OCI-LY7 (cell line): ENCODE results near the gene MRPL2.

Experiments
- CTCF ChIP-seq: fragments of 200-600 bp; sonication (generic); conservative IDR thresholded peaks from 2 replicates; pipeline ENCODE4 v1.5.1; 2014; ENCODE audit warnings: mild to moderate bottlenecking, antibody characterized with exemption, low read length, moderate library complexity, mixed read lengths
- EZH2phosphoT487 ChIP-seq: fragments of 200-600 bp; sonication (generic); IDR thresholded peaks from 2 replicates; pipeline ENCODE4 v1.6.1; 2018; ENCODE audit warnings: low read depth, borderline replicate concordance, mild to moderate bottlenecking, mixed run types, antibody characterized with exemption, low read length, moderate library complexity, mixed read lengths

GRCh38 chr6:43034190-43034525, 25.1 kb downstream of the MRPL2 start:
- TF ChIP-seq CTCF (no peak), EZH2phosphoT487 (no peak)
